PC-9 (cell line): ENCODE measurements around the gene FGD4. TPM values are rescaled to one million over a fixed set of nuclear protein-coding genes. Genes with fewer than 3 reads are reported as not detected.

Source experiments
- Bru-seq: library from RNA; stranded (reverse); fragments of 400-500 nt; gene quantifications from one replicate; lab custom pipeline; 2021; lab: Mats Ljungman, UMichigan
- BruChase-seq, 2 experiments: library from RNA; stranded (reverse); fragments of 400-500 nt; gene quantifications; one replicate each; lab custom pipeline; 2021; lab: Mats Ljungman, UMichigan
- BruUV-seq: library from RNA; stranded (reverse); fragments of 400-500 nt; replicated peaks from 2 replicates; lab custom pipeline; 2021; lab: Mats Ljungman, UMichigan
- CTCF ChIA-PET: fragments of 300-600 bp; sonication (Branson Sonifier 250); formaldehyde crosslinking; loops from one replicate; lab custom pipeline; 2022; ENCODE audit warnings: antibody characterized with exemption; lab: Charles Lee
- POLR2A ChIA-PET: fragments of 300-600 bp; sonication (Branson Sonifier 250); formaldehyde crosslinking; loops from one replicate; lab custom pipeline; 2022; ENCODE audit warnings: antibody characterized with exemption; ENCODE audit not compliant: unreplicated experiment; lab: Charles Lee
- DNase-seq, 2 experiments: peaks; one replicate each; pipeline versions ENCODE4 v3.0.0 to v3.0.0-alpha.2; 2015 to 2022; ENCODE audit warnings: mixed read lengths in 1 of 2
- H2AFZ ChIP-seq: fragments of 200-600 bp; sonication (generic); 2 replicates; pipeline ENCODE4 v1.8.1; 2017; ENCODE audit warnings: antibody characterized with exemption
- H3F3A ChIP-seq: fragments of 200-600 bp; sonication (generic); 2 replicates; pipeline ENCODE4 v1.8.1; 2017; ENCODE audit warnings: antibody characterized with exemption, mild to moderate bottlenecking, low read depth; ENCODE audit not compliant: insufficient read depth
- H3K27ac ChIP-seq: fragments of 200-600 bp; sonication (generic); 2 replicates; pipeline ENCODE4 v1.6.1; 2016; ENCODE audit warnings: mixed run types
- H3K27me3 ChIP-seq: fragments of 200-600 bp; sonication (generic); 2 replicates; pipeline ENCODE4 v1.6.1; 2016; ENCODE audit warnings: low read depth, mixed run types; ENCODE audit not compliant: insufficient read depth
- H3K36me3 ChIP-seq: fragments of 200-600 bp; sonication (generic); 2 replicates; pipeline ENCODE4 v1.6.1; 2016; ENCODE audit warnings: low read depth, mixed run types
- H3K4me1 ChIP-seq: fragments of 200-600 bp; sonication (generic); replicated peaks from 2 replicates; pipeline ENCODE4 v1.6.1; 2016; ENCODE audit warnings: mixed run types; ENCODE audit not compliant: insufficient read depth
- H3K4me2 ChIP-seq: fragments of 200-600 bp; sonication (generic); 2 replicates; pipeline ENCODE4 v1.6.1; 2017; ENCODE audit warnings: mixed run types
- H3K4me3 ChIP-seq: fragments of 200-600 bp; sonication (generic); 2 replicates; pipeline ENCODE4 v1.6.1; 2016; ENCODE audit warnings: mixed run types
- H3K79me2 ChIP-seq: fragments of 200-600 bp; sonication (generic); 2 replicates; pipeline ENCODE4 v1.6.1; 2017; ENCODE audit warnings: low read depth, mixed run types
- H3K9me2 ChIP-seq: fragments of 200-600 bp; sonication (generic); 2 replicates; pipeline ENCODE4 v1.8.1; 2017; ENCODE audit warnings: mild to moderate bottlenecking; ENCODE audit not compliant: insufficient read depth
- H3K9me3 ChIP-seq: fragments of 200-600 bp; sonication (generic); 2 replicates; pipeline ENCODE4 v1.8.1; 2016; ENCODE audit warnings: low read depth; ENCODE audit not compliant: insufficient read depth
- H4K20me1 ChIP-seq: fragments of 200-600 bp; sonication (generic); 2 replicates; pipeline ENCODE4 v1.8.1; 2017; ENCODE audit not compliant: insufficient read depth
- EZH2 ChIP-seq: fragments of 200-600 bp; sonication (generic); IDR thresholded peaks from 2 replicates; pipeline ENCODE4 v1.8.0; 2017; ENCODE audit warnings: antibody characterized with exemption, low read depth
- intact Hi-C: fragments of 100-400 bp; cut with micrococcal nuclease; formaldehyde crosslinking; loops from one replicate; pipeline ENCODE4 v1.10.0; 2022; ENCODE audit not compliant: unreplicated experiment
- long read RNA-seq: library from polyadenylated mRNA; stranded (forward); transcript quantifications from one replicate; pipeline ENCODE4 v2.0.0, GENCODE V29; 2022
- total RNA-seq: library from RNA; stranded (reverse); gene quantifications from 2 replicates; pipeline ENCODE4 v1.2.3, GENCODE V29; 2021
- TF ChIP-seq, protein P1 (sequence below): fragments of 200-600 bp; sonication (generic); conservative IDR thresholded peaks from 2 replicates; pipeline ENCODE4 v1.6.1; 2017; ENCODE audit warnings: mixed run types, antibody characterized with exemption, mild to moderate bottlenecking, moderate library complexity

FGD4 gene
- 26.2 and 28.3 TPM in 2 replicates for total RNA-seq
- percentile 92 among the genes with signal in this experiment for Bru-seq, nascent RNA
- percentile 86 among the genes with signal in this experiment for BruChase-seq, experiment 1, labeled RNA remaining after a 2-hour chase
- percentile 72 among the genes with signal in this experiment for BruChase-seq, experiment 2, labeled RNA remaining after a 6-hour chase
- long read RNA-seq, partial matches to known transcripts, result 2 of 8 reads
- long read RNA-seq, other reads (novel, unspliced or antisense), result 6 of 8 reads

DNA sequence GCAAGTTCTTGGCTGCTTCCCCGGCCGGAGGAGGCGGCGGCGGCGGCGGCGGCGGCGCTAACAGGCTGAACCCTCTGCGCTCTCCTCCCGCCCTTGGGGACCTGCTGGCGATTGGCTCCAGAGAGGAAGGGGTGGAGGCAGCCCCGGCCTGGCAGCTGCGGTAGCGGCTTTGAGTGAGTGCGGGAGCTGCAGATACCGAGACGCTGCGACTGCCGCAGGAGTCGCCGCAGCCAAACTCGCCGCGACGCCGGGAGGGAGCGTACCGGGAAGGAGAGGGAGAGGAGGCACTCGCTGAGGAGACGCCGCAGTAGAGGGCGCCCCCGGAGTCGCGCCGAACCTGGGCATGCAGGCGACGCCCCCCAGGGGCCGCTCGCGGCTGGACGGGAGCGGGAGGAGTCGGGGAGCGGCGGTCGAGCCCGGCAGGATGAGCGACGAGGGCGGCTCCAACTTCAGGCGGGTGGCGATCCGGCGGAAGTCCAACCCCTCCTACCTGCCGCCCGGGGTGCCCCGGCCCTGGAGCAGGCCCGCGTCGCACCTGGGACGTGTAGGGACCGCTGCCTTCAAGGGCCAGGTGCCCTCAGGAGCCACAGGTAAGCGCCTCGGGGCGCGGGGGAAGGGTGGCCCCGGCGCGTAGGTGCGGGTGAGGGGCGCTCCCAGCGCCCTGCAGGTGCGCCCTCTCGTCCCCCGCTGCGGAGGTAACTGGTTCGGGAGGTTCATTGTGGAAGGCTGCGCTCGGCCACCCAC, at the start of gene FGD4:
FGD4 (plus strand) TSS at position 189 of the 744 bp plus-strand sequence.
- POLR2A ChIA-PET, result interaction anchor here (0.5 to 0.7 kb wide), 6 partner anchors 35 to 740 kb away, joined by 4 to 7 read pairs (median 5); partner anchors contain the start of gene ETFBKMT

DNA sequence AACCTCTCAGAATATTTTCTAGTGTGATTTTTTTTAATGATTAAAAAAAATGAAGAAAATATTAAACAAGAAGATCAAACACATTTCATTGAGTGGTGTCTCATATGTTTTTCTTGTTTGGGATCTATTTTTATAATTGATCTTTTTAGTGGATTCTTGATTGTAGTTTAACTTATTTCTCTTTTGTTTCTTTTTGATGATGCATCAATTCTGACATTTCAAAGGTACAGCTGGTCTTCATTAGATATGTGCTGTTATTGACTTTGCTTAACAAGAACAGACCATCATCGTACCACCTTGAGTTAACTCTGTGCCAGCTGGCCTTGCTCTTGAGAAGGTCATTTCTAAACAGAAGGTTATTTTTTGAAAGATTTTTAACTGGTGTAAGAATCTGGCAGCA, 45.8 kb upstream of the FGD4 start:
- no peak overlapping the region for H2AFZ ChIP-seq
- H3K4me1 ChIP-seq, result no peaks in the 10 kb centered on the region
- TF ChIP-seq, protein P1, sequence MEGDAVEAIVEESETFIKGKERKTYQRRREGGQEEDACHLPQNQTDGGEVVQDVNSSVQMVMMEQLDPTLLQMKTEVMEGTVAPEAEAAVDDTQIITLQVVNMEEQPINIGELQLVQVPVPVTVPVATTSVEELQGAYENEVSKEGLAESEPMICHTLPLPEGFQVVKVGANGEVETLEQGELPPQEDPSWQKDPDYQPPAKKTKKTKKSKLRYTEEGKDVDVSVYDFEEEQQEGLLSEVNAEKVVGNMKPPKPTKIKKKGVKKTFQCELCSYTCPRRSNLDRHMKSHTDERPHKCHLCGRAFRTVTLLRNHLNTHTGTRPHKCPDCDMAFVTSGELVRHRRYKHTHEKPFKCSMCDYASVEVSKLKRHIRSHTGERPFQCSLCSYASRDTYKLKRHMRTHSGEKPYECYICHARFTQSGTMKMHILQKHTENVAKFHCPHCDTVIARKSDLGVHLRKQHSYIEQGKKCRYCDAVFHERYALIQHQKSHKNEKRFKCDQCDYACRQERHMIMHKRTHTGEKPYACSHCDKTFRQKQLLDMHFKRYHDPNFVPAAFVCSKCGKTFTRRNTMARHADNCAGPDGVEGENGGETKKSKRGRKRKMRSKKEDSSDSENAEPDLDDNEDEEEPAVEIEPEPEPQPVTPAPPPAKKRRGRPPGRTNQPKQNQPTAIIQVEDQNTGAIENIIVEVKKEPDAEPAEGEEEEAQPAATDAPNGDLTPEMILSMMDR, result no peak
- TF ChIP-seq EZH2, result no peak
- ChIA-PET POLR2A (interaction anchor here (0.6 to 0.7 kb wide), 3 partner anchors 242 to 925 kb away, joined by 3 to 6 read pairs (median 6); no protein-coding TSS in a partner anchor), CTCF (no interaction called here)
- no peaks in the 10 kb centered on the region for H3K79me2 ChIP-seq
- H3K4me2 ChIP-seq, result no peak overlapping the region
- DNase-seq, result no peak
- no peak overlapping the region for H3K27ac ChIP-seq
- intact Hi-C loops, result no loop called here
- H3K36me3 ChIP-seq, result no peaks in the 10 kb centered on the region
- no peaks in the 10 kb centered on the region for H4K20me1 ChIP-seq
- no peaks in the 10 kb centered on the region for H3K27me3 ChIP-seq
- H3K9me2 ChIP-seq, result no peaks in the 10 kb centered on the region
- H3F3A ChIP-seq, result no peaks in the 10 kb centered on the region
- H3K9me3 ChIP-seq, result no peaks in the 10 kb centered on the region
- H3K4me3 ChIP-seq, result no peak overlapping the region
- no TSS peak for BruUV-seq

More for the DNA sequence above, at the start of gene FGD4:
- Histone ChIP-seq H3K27ac (peak within 1 kb of the TSS; percentile 61), H3K36me3 (no peaks in the 10 kb centered on the region), H3K79me2 (peaks cover 37% of the 10 kb centered on the region), H3K9me2 (no peaks in the 10 kb centered on the region), H3K27me3 (no peaks in the 10 kb centered on the region), H3F3A (peaks cover 24% of the 10 kb centered on the region), H3K4me1 (peaks cover 23% of the 10 kb centered on the region), H3K9me3 (no peaks in the 10 kb centered on the region), H3K4me3 (peak within 1 kb of the TSS; percentile 78), H2AFZ (peak within 1 kb of the TSS; percentile 90), H4K20me1 (no peaks in the 10 kb centered on the region), H3K4me2 (peak within 1 kb of the TSS; percentile 87)
- CTCF ChIA-PET, result interaction anchor here (0.6 to 1.3 kb wide), 3 partner anchors 306 to 356 kb away, joined by 3 to 5 read pairs (median 5); no protein-coding TSS in a partner anchor
- peak; percentile 88 to 94 for DNase-seq
- intact Hi-C loops, result loop anchor here (1.0 to 10.0 kb wide), 7 partner anchors 38 to 280 kb away; partner anchors contain the start of gene DNM1L
- TF ChIP-seq, protein P1, result peak; percentile 55
- no peak for TF ChIP-seq EZH2
- no TSS peak for BruUV-seq

DNA sequence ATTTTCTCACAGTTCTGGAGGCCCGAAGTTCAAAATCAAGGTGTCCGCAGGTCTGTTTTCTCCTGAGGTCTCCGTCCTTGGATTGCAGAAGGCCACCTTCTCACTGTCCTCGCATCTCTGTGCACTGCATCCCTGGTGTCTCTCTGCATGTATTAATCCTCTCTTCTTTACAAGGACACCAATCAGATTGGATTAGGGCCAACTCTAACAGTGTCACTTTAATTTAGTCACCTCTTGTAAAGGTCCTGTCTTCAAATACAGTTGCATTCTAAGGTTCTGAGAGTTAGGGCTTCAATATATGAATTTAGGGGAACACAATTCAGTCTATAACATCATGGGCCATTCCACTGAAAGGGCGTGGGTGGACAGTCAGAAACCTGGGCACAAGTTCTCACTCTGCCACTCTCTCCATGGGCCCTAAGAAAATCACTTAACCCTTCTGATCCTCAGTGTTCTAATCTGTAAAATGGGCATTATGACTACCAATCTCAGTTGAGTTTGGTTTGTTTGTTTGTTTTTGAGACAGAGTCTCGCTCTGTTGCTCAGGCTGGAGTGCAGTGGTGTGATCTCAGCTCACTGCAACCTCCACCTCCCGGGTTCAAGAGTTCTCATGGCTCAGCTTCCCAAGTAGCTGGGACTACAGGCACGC, 41.6 kb upstream of the FGD4 start:
- BruUV-seq, result no TSS peak
- CTCF ChIA-PET, result no interaction called here
- Histone ChIP-seq H3K4me1 (no peaks in the 10 kb centered on the region), H3K27ac (no peak overlapping the region), H3K4me3 (no peak overlapping the region), H4K20me1 (no peaks in the 10 kb centered on the region), H3K36me3 (no peaks in the 10 kb centered on the region), H3K79me2 (no peaks in the 10 kb centered on the region), H3K27me3 (no peaks in the 10 kb centered on the region), H3K4me2 (no peak overlapping the region), H3K9me3 (no peaks in the 10 kb centered on the region), H2AFZ (no peak overlapping the region), H3K9me2 (no peaks in the 10 kb centered on the region), H3F3A (no peaks in the 10 kb centered on the region)
- intact Hi-C loops, result no loop called here
- POLR2A ChIA-PET, result interaction anchor here (0.7 kb wide), 1 partner anchor 78 kb away, joined by 5 read pairs; no protein-coding TSS in a partner anchor
- no peak for DNase-seq
- TF ChIP-seq, protein P1, result no peak
- TF ChIP-seq EZH2, result no peak
